Endodermal cell (in vitro differentiated cells): ENCODE results near the gene TGFB1. TPM values are rescaled to one million over a fixed set of nuclear protein-coding genes. Genes with fewer than 3 reads are reported as not detected.
A peak's percentile ranks its signal among the peaks of the same experiment; 100 is the strongest.

Experiments
- DNase-seq: peaks from one replicate; pipeline ENCODE4 v3.0.0-alpha.2; 2017
- H3K27ac ChIP-seq: 2 replicates; pipeline ENCODE4 v1.5.1; 2013; ENCODE audit warnings: mild to moderate bottlenecking, low read depth, low read length, moderate library complexity
- H3K27me3 ChIP-seq: 2 replicates; pipeline ENCODE4 v1.6.1; 2013; ENCODE audit warnings: mild to moderate bottlenecking, low read length, moderate library complexity; ENCODE audit not compliant: insufficient read depth, control insufficient read depth, poor library complexity, severe bottlenecking
- H3K36me3 ChIP-seq: 2 replicates; pipeline ENCODE4 v1.7.0; 2013; ENCODE audit warnings: mild to moderate bottlenecking, low read length, moderate library complexity; ENCODE audit not compliant: control insufficient read depth, insufficient read depth
- H3K4me1 ChIP-seq: one replicate; pipeline ENCODE4 v1.7.0; 2013; ENCODE audit warnings: low read length; ENCODE audit not compliant: control insufficient read depth, insufficient read depth
- H3K4me3 ChIP-seq: 2 replicates; pipeline ENCODE4 v1.5.1; 2013; ENCODE audit warnings: mild to moderate bottlenecking, low read length, moderate library complexity
- H3K9ac ChIP-seq: 2 replicates; pipeline ENCODE4 v1.6.1; 2013; ENCODE audit warnings: mild to moderate bottlenecking, low read length, moderate library complexity; ENCODE audit not compliant: poor library complexity, severe bottlenecking; ENCODE audit errors: extremely low read depth
- H3K9me3 ChIP-seq: 2 replicates; pipeline ENCODE4 v1.6.1; 2013; ENCODE audit warnings: mild to moderate bottlenecking, low read length, moderate library complexity; ENCODE audit not compliant: control insufficient read depth
- H3K27ac Mint-ChIP-seq: 2 replicates; pipeline ENCODE4 v1.8.0; 2020; ENCODE audit warnings: mixed read lengths
- H3K27me3 Mint-ChIP-seq: 2 replicates; pipeline ENCODE4 v1.8.0; 2021; ENCODE audit warnings: mild to moderate bottlenecking, mixed read lengths; ENCODE audit not compliant: insufficient read depth
- H3K36me3 Mint-ChIP-seq: 2 replicates; pipeline ENCODE4 v1.8.0; 2020; ENCODE audit warnings: low read depth, mixed read lengths
- H3K4me1 Mint-ChIP-seq: 2 replicates; pipeline ENCODE4 v1.8.0; 2020; ENCODE audit warnings: mixed read lengths
- H3K4me3 Mint-ChIP-seq: 2 replicates; pipeline ENCODE4 v1.8.0; 2020; ENCODE audit warnings: mild to moderate bottlenecking, moderate library complexity, mixed read lengths
- H3K9me3 Mint-ChIP-seq: 2 replicates; pipeline ENCODE4 v1.8.0; 2020; ENCODE audit warnings: mild to moderate bottlenecking, mixed read lengths
- WGBS, 2 experiments: methylation state at CpG; one replicate each; pipeline versions ENCODE4 v1.1.5 to v1.1.7; 2013; ENCODE audit warnings: missing lambda C conversion rate in 2 of 2, mixed read lengths in 1 of 2; ENCODE audit not compliant: insufficient coverage in 1 of 2, insufficient read length in 1 of 2; 5-methylcytosine and 5-hydroxymethylcytosine counted together
- total RNA-seq, 2 donors: library from RNA; stranded (reverse); fragmentation: NEBNext Ultra II Directional in 1 of 2; extraction: Animal tissue kit (Norgen Biotek cat#: 25700) in 1 of 2; gene quantifications; 2 replicates in 1 of 2; 3 replicates in 1 of 2; pipeline ENCODE4 v1.2.1, GENCODE V29; 2021
- TF ChIP-seq, protein P1 (sequence below): fragments of 200-600 bp; sonication (generic); conservative IDR thresholded peaks from 2 replicates; pipeline ENCODE4 v1.5.0; 2021; ENCODE audit warnings: antibody characterized with exemption, mild to moderate bottlenecking

Gene TGFB1
- total RNA-seq, 2 donors from 2014 or later, result 56.3 to 60.1 TPM

DNA sequence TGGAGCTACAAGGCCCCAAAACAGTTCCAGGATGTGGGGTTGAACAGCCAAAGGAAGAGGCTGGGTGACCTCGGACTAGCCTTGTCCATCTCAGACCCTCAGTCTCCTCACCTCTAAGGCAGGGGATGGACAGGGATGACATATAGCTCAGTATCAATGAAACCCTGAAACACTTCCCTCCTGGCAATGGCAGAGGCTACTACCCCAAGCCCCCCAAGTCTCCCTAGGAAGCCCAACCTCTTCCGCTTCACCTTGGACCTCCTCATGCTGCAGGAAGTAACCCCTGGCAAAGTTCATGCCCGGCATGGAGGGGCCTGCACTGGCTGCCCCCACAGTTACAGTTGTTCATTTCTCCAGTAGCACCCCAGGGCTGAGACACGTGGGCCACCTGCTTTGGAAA, 33.2 kb downstream of the TGFB1 start:
- Mint-ChIP-seq H3K27me3 (no peaks in the 10 kb centered on the region), H3K27ac (no peak overlapping the region), H3K9me3 (peaks cover 4% of the 10 kb centered on the region), H3K36me3 (peaks cover 54% of the 10 kb centered on the region), H3K4me1 (peaks cover 33% of the 10 kb centered on the region), H3K4me3 (no peak overlapping the region)
- DNase-seq, result no peak
- WGBS, 2 experiments, result 88 to 100% methylated on average over 1 to 4 of the region's 4 CpGs
- Histone ChIP-seq H3K4me3 (no peak overlapping the region), H3K4me1 (peaks cover 10% of the 10 kb centered on the region), H3K27me3 (no peaks in the 10 kb centered on the region), H3K27ac (no peak overlapping the region), H3K9ac (no peak overlapping the region), H3K9me3 (no peaks in the 10 kb centered on the region), H3K36me3 (peaks cover 60% of the 10 kb centered on the region)
- TF ChIP-seq, protein P1, sequence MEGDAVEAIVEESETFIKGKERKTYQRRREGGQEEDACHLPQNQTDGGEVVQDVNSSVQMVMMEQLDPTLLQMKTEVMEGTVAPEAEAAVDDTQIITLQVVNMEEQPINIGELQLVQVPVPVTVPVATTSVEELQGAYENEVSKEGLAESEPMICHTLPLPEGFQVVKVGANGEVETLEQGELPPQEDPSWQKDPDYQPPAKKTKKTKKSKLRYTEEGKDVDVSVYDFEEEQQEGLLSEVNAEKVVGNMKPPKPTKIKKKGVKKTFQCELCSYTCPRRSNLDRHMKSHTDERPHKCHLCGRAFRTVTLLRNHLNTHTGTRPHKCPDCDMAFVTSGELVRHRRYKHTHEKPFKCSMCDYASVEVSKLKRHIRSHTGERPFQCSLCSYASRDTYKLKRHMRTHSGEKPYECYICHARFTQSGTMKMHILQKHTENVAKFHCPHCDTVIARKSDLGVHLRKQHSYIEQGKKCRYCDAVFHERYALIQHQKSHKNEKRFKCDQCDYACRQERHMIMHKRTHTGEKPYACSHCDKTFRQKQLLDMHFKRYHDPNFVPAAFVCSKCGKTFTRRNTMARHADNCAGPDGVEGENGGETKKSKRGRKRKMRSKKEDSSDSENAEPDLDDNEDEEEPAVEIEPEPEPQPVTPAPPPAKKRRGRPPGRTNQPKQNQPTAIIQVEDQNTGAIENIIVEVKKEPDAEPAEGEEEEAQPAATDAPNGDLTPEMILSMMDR, result no peak

DNA sequence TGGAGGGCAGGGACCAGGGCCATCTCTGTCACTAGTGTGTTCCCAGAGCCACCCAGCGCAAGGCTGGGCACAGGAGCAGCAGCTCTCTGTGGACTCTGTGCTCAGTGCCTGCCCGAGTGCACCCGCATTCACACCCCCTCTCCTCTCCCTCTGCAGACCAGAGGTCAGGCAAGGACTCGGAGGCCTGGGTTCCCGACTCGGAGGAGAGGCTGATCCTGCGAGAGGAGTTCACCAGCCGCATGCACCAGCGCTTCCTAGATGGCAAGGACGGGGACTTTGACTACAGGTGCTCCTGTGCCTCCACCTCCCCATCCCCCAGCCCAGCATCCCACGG, 33.6 kb downstream of the TGFB1 start:
- H3K4me3 ChIP-seq, result no peak overlapping the region
- 88 to 93% methylated on average over 5 to 11 of the region's 11 CpGs for WGBS, 2 experiments
- TF ChIP-seq, protein P1, result no peak
- Mint-ChIP-seq H3K4me1 (peaks cover 29% of the 10 kb centered on the region), H3K4me3 (no peak overlapping the region), H3K27me3 (no peaks in the 10 kb centered on the region), H3K27ac (peak overlapping the region; percentile 13), H3K9me3 (peaks cover 4% of the 10 kb centered on the region), H3K36me3 (peaks cover 54% of the 10 kb centered on the region)
- no peak for DNase-seq
- no peak overlapping the region for H3K27ac ChIP-seq
- H3K9ac ChIP-seq, result no peak overlapping the region
- peaks cover 10% of the 10 kb centered on the region for H3K4me1 ChIP-seq
- no peaks in the 10 kb centered on the region for H3K9me3 ChIP-seq
- peaks cover 64% of the 10 kb centered on the region for H3K36me3 ChIP-seq
- no peaks in the 10 kb centered on the region for H3K27me3 ChIP-seq

DNA sequence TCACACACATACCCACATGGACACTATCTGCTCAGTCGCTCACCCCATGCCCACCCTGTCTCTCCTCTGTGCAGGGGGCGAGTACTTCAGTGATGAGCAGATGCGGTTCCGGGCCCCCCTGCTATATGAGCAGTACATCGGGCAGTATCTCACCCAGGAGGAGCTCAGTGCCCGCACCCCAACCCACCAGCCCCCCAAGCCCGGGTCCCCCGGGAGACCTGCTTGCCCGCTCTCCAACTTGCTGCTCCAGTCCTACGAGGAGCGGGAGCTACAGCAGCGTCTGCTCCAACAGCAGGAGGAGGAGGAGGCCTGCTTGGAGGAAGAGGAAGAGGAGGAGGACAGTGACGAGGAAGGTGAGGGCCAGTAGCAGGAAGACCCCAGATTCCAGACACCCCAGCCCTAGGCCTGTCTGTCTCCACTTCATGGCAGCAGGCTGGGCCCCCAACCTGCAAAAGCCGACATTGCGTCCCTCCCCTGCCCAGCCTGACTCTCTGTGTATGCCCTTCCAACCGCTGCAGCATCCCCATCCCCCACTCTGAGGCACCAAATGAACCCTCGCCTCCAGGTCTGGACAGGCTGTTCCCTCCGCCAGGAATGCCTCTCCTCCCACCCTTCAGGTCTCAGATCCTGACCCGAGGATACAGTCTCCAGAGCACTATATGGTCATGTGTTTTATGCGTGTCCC, 34.1 kb downstream of the TGFB1 start:
- Histone ChIP-seq H3K4me1 (peaks cover 10% of the 10 kb centered on the region), H3K27ac (no peak overlapping the region), H3K9me3 (no peaks in the 10 kb centered on the region), H3K27me3 (no peaks in the 10 kb centered on the region), H3K9ac (no peak overlapping the region), H3K36me3 (peaks cover 65% of the 10 kb centered on the region), H3K4me3 (no peak overlapping the region)
- H3K27ac Mint-ChIP-seq, result peak overlapping the region; percentile 13
- no peaks in the 10 kb centered on the region for H3K27me3 Mint-ChIP-seq
- peaks cover 4% of the 10 kb centered on the region for H3K9me3 Mint-ChIP-seq
- H3K36me3 Mint-ChIP-seq, result peaks cover 55% of the 10 kb centered on the region
- H3K4me3 Mint-ChIP-seq, result no peak overlapping the region
- TF ChIP-seq, protein P1, result no peak
- 83 to 91% methylated on average over 7 to 20 of the region's 20 CpGs for WGBS, 2 experiments
- peaks cover 27% of the 10 kb centered on the region for H3K4me1 Mint-ChIP-seq
- peak; percentile 52 for DNase-seq
